Amygdala (tissue), 56 donors: Measurements from ENCODE around the gene LANCL2.
"Not testable (repeated sequence)": the region's sequence is repeated elsewhere in the genome, so short reads cannot be mapped to it uniquely, and the experiment has no call there.

Experiments used
- DNase-seq, 56 donors: peaks; one replicate each; lab custom pipeline; 2025; lab: John Stamatoyannopoulos, UW

The LANCL2 gene

DNA sequence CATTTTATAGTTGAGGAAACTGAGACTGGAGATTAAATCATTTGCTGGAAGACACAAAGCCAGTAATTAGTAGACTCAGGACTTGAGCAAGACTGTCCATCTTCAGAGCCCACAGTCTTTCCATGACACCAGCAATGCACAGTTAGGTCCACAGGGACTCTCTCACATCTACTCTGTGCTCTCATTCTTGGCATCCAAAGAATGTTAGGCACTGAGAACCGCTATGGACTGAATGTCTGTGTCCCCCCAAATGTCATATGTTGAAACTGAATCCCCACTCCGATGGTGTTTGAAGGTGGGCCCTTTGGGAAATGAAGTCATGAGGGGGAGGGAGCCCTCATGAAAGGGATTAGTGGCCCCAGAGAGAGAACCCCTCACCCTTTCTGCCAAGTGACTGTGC is 100.6 kb downstream of the LANCL2 start:
- no peak for DNase-seq

DNA sequence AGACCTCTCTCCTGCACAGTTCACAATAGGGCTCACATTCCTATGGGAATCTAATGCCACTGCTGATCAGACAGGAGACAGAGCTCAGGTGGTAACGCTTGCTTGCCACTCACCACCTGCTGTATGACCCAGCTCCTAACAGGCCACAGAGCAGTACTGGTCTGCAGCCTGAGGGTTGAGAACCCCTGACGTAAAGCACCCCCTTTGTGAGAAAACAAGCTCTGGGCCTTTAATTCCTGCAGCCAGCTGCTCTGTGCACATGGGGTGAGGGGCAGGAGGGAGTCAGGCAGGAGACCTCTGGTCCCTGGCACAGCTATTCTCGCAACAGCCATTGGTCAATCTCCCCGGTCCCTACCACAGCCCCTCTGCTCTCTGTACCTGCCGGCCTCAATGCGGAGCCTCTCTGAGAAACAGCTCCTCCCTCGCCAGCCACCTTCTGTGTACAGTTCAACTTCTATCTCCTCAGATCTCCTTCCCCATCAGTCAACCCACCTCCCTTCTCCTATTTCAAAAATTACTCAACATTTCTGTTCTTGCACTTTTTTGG is 102.0 kb downstream of the LANCL2 start:
- DNase-seq = no peak

DNA sequence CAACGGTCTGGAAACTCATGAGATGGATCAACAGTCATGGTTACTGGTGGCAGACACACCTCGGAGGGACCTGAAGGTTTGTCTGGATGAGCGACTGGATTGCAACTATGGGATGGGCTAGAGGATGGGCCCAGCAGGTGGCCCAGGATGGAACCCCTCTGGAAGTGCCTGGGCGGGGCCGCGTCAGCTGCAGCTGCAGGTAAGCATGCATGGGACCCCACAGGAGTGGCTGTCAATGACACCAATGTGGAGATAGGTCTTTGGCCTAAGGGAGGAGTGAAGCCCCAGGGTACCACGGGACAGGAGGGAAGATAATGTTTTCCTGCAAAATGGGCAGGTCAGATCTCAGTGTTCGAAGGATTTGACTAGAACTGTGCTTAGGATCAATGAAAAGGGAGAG is 103.4 kb downstream of the LANCL2 start:
- no peak for DNase-seq

DNA sequence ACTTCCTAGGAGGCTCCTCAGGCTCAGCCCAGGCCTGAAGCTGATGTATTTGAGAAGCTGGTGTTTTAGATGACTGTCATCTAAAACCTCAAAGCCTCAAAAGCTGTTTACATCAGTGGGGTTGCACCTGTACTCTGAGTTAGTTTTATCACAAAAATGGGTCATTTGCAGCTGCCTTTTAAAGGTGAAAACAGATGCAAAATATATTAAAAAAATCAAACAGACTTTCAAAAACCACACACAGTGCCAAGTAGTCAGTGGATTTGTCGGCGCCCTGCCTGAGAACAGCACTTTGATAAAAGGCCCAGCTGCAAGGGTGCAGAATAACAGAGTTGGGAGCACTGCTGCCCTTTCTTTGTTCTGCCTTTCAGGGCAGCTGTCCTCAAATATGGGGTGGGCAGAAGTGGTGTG is 104.1 kb downstream of the LANCL2 start:
- DNase-seq = peak in 11 of 56 donors; percentile 22 to 57 (median 36)

DNA sequence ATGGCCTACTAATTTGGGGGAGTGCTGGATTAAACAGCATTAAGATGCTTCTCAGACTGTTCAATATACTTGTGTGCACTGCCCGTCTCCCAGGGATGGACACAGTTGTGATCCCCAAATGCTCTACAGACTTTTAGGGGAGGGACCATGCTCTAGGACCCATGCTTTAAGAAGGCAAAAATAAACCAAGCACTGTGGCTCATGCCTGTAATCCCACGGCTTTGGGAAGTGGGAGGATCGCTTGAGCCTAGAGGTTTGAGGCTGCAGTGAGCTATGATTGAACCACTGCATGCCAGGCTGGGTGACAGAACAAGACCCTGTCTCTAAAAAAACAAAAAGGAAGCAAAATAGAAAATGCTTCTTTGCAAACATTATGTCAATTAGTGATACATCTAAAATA is 104.6 kb downstream of the LANCL2 start:
- no peak for DNase-seq

DNA sequence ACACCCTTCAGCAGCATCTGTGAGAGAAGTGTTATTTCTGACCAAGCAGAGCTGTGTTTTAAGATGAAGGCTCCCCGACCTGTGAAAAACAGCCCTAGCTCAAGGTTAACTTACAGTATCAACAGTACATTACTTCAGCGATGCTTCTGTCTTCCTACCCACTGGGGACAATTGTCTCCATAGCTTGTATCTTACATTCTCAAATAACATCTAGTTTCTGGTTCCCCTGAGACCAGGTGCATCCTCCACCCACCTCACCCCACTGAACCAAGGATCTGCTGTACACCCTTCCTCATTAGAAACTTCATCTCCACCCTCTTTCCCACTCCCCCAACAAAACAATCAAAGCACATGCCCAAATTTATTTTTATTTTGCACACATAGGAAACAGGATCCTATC is 105.1 kb downstream of the LANCL2 start:
- DNase-seq = no peak

DNA sequence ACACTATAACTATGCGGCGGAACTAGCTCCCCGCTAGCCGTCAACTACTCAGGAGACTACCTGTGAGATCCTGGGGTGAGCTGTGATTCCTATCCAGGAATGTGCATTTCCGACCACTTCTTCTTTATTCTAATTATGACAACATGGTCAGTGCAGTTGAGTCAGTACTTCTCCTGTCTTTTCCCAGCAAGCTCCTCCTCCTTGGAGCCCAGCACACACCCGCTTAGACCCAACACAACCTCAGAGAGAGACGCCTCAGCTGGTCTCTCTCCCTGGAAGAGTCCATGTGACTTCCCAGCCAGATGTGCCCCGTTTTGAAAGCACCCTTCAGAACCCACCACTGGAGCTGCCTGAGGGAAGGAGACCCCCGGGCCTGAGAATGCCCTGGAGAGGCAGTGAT is 106.5 kb downstream of the LANCL2 start:
- DNase-seq = not testable (repeated sequence)

DNA sequence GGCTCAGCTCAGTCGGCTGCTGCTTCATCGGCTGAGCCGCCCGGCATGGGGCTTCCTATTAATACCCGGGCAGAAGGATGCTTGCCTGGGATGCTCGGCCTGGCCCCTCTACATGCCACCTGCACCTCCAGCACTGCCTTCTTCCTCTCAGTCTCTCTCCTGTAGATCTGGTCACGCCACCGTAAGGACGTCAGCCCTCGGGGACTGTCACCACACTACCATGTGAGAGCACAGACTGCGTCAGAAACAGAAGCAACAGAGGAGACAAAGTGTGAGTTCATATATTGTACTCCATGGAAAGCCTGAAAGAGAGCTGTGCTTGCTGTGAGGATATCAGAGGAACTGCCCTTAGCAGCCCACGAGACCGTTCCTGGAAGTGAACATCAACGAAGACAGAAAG is 107.3 kb downstream of the LANCL2 start:
- not testable (repeated sequence) for DNase-seq

DNA sequence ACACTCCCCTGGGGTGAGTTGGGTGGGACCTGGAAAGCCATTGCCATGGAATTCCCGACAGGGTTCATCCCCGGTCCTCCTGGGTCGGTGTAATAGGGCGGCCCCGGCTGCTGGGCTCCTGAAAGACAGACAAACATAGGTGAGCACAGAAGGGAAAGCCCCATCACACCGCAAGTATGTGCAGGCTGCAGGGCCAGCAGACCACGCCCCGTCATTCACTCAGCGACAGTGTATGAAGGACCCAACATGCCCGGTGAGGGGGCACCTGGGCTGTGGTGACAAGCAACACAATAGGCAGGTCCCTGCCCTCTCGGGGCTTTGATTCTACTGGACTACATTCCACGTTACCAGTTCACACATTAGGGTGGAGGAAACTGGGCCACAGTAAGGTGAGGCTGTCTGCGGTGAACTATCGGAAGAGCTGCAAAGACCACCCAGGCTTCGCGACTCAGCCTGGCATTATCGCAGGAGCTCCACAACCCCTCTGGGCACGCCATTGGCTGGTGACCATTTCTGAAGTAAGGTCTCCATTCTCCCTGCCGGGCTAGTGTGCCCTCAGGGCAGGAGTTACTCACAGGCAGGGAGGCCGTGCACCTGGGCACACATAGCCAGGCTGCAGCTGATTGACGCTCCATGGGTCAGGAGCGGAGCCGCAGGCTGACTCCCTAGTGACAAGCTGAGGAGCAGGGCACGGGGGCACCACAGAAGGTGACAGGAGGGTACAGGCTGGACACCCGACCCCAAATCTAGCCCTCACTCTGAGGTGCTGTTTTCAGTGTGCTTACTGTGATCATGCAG is 108.0 kb downstream of the LANCL2 start:
- DNase-seq = no peak

DNA sequence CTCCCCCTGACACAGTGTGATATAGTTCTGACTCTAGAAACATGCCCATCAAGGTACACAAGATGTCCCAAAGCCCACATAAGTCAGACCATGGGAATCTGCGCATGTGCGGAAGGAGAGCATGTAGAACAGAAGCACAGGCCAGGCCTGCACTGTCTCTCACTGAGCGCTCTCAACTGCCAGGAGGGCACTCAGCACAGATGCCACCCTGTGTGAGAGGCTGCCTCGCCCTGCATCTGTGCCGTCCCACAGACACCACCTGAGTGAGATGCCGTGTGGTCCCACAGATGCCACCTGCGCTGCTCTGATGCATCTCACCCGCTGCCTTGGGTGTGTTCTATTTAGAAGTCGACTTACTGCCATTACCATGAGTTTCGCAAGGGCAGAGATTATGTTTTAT is 108.8 kb downstream of the LANCL2 start:
- DNase-seq = no peak

DNA sequence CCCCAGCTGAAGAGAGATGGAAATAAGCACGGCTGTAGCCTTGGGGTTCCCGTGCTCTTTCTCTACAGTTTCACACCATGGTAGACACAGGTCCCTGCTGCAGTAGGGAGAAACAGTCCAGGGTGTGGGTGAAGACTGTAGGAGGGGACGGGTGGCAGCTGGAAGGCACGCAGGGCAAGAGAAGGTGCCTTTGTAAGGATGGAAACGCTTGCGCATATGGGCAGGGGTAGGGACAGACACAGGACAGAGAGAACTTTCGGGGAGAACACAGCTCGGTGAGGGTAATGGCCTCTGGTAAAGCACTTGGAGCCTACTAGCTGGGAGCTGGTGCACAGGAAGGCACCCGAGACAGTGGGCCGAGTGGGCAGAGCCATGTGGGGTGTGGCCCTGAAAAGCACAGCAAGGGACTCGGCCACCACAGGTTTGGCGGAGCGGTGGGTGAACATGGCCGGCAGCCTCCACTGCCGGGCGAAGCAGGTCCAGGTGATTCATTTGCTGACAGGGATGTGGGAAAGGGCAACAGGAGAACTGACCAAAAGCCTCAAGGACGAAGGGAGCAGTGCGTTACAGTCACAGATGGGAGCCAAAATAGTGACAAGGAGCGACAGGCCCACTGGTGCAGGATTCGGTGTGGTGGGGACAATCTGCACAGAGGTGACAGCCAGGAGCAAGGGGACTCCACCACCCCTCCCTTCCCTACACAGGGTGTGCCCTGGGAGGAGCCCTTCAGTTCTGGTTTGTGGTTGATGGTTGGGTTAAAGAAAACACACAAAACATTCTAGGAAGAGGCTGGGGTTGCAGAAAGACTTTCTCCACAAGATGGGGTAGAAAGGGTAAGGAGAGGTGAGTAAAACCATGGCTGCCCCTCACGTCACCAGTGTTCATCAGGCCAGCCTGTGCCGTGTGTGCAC is 110.1 kb downstream of the LANCL2 start:
- DNase-seq = no peak

DNA sequence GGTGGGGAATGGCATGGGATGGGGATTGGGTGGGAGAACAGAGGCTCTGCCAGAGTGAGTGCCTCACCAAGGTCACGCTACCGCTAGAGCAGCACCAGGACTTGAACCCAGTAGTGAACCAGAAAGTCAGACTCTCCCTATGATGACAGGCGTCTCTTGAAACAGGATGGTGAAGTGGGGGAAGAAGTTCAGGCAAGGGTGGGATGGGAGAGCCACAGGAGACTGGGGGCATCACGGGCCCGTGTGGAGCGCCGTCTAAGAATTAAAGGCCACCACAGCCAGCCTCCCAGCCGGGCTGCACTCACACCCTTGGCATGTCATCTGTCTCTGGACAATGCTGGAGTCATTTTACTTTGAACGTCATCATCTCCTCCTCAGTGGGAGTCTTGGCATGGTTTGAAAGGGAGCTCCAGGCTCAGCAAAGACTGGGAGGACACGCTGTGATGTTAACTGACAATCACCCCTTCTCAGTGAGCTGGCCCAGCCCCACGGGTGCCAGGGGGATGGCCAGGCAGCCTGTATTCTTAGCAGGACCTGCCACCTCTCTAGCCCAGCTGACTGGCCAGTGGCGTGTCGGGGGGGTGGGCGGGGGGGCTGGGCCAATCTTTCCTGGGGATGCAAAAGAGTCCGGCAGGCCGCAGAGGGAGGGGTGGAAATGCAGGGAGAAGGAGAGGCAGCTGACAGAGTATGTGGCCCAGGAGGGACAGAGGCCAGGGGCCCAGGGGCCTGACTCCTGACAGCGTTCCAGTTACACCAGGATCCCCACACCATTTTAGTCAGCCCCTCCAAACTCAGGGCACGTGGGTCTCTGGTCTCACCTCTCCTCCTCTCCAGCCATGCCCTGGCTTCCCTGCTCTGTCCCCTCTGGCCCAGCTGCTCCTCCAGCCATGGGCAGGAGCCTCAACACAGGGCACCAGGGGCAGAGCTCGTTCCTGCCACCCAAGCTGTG is 111.0 kb downstream of the LANCL2 start:
- DNase-seq = peak in 19 of 56 donors; percentile 10 to 77 (median 29)

DNA sequence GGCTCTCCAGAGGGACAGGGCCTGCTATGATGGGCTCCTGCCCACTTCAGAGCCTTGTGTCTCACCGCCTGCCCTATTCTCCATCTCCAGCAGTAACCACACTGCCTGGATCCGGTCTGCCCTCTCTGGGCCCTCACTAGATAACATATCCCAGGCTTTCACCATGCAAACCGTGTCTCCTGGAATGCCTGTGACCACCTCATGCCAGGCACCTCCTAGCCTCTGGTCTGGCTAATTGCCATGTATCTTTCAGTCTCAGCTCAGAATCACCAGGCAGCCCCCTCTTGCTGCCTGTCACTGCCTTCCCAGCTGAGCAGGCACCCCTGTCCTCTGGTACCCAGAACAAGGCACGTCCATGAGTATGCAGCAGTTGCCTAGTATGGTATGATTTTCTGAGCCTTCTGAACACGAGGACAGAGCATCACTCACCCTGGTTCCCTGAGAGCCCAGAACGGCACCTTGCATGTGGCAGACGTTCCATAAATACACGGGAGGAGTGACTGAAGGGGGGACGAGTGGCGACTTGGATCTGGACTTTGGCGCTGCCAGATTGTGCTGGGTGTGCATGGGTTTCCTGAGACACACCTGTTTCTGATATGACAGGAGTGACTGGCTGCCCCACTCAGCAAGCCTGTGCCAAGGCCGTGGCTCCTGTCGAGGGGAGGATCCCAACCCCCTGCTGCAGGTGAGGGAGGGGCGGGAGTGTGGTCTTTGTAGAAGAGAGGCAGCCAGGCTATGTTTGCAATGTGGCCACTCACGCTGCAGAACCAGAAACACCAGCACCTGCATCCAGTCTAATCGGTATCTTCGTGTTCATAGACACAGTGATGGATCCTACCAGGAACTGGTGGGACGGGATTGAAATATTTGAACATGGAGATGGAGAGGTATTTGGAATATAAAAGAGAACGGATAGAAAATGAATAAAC is 112.0 kb downstream of the LANCL2 start:
- no peak for DNase-seq

DNA sequence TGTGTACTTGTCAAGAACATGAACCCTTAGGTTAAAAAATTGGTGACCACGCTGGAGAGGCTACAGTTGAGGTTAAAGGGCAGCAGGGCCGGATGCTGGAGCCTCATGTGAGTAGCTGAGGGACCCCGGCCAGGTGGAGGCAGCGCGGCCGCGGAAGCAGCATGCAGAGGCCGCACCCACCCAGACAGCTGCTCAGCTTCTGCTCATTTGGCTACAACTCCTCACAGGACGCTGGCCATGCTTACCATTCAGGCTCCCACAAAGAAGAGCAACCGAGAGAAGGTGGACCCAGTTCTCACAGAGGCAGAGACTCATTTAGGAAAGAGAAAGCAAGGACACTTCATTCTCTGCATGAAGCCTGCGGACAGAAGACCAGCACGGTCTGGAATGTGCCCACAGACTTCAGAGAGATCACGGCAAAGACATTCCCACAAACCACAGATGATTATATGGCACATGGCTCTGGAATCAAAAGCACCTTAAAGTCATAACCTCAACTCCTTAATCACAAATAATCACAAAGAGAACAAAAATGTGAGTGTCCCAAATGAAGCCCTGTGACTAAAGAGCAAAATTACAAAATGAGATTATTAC is 112.7 kb downstream of the LANCL2 start:
- DNase-seq = no peak

DNA sequence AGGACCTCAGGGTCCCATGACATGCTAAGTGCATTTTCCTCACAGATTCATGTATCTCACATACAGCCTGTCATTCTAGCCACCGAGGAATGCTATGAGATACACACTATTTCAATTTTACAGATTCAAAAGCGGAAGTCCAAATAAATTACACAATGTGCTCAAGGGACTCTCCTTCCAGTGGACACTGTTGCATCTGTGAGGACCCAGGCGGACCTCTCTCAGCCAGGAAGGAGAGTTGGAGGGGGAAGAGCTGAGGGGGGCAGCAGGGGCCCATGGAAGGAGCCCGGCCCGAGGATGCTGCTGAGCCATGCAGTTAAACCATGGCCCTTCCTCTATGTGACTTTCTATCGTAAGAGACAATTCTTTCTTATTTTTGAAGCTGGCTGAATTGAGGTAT is 113.6 kb downstream of the LANCL2 start:
- no peak for DNase-seq

DNA sequence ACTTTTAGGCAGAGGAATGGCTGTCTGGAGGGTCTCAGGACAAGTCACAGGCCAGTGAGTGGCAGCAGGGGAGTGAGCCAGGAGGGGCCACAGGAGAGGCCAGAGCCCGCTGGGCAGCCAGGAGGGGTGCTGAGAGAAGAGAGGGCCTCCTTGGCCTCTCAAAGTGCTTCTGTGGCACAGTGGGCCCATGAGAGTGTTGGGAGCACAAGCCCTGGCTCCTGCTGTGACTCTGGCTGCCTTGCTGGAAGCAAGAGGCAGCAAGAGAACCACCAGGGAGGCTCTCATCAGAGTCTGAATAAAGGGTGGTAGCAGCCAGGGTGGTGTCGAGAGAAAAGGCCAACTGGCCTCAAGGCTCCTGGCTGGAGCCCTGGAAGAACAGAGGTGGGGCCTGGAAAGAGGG is 116.0 kb downstream of the LANCL2 start:
- no peak for DNase-seq

DNA sequence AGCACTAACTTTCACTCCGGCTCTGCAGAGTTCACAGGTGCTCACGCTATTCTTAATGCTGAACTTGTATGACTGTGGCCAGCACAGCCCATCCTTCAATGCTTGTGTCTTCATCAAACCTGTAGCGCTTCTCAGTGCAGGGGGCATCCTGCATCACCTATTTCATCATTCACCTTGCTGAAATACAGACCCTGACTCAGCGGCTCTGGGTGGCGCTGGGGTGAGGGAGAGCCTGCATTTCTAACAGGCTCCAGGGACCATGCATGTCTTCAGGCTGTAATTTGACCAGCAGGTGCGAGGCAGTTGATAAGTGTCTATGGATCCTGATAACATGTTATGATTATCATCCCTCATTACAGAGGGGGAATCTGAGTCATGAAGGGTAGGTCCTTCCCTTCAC is 117.9 kb downstream of the LANCL2 start:
- no peak for DNase-seq
